Keratinocyte (primary cell): ENCODE data around the gene PNMT. TPM values are rescaled to one million over a fixed set of nuclear protein-coding genes. Genes with fewer than 3 reads are reported as not detected.
A peak's percentile ranks its signal among the peaks of the same experiment; 100 is the strongest.

Source experiments
- DNase-seq: peaks from one replicate; pipeline ENCODE4 v3.0.0-alpha.2; 2011; ENCODE audit warnings: low read depth, missing footprints, low spot score
- FAIRE-seq: peaks from 2 replicates; lab custom pipeline; 2011; peaks lifted over from hg19 to GRCh38; lab: Jason Lieb, UNC
- H2AFZ ChIP-seq: 2 replicates; pipeline ENCODE4 v1.6.0; 2012; ENCODE audit warnings: low read length, control low read depth, inconsistent platforms; ENCODE audit not compliant: control insufficient read depth
- H3K27ac ChIP-seq: 2 replicates; pipeline ENCODE4 v1.5.1; 2011; ENCODE audit warnings: low read length; ENCODE audit not compliant: control insufficient read depth, insufficient read depth
- H3K27me3 ChIP-seq: 3 replicates; pipeline ENCODE4 v1.6.0; 2011; ENCODE audit warnings: low read length; ENCODE audit not compliant: control insufficient read depth, insufficient read depth; ENCODE audit errors: extremely low read depth
- H3K36me3 ChIP-seq, 2 experiments: 2 replicates in 1 of 2; 3 replicates in 1 of 2; pipeline ENCODE4 v1.5.1; 2011; ENCODE audit warnings: low read length in 2 of 2, mild to moderate bottlenecking in 1 of 2; ENCODE audit not compliant: control insufficient read depth in 2 of 2, insufficient read depth in 2 of 2; ENCODE audit errors: extremely low read depth in 1 of 2
- H3K4me1 ChIP-seq: 3 replicates; pipeline ENCODE4 v1.5.1; 2011; ENCODE audit warnings: low read length; ENCODE audit not compliant: control insufficient read depth, insufficient read depth; ENCODE audit errors: extremely low read depth
- H3K4me2 ChIP-seq: 3 replicates; pipeline ENCODE4 v1.6.0; 2011; ENCODE audit warnings: low read depth, low read length; ENCODE audit not compliant: control insufficient read depth, insufficient read depth; ENCODE audit errors: extremely low read depth
- H3K4me3 ChIP-seq, 3 experiments: fragments of 200-600 bp in 1 of 3; sonication (generic) in 1 of 3; 2 replicates in 2 of 3; 3 replicates in 1 of 3; pipeline ENCODE4 v1.5.1; 2011 to 2016; ENCODE audit warnings: low read length in 3 of 3, mild to moderate bottlenecking in 3 of 3, control low read depth in 2 of 3, inconsistent platforms in 1 of 3, low read depth in 1 of 3, mixed read lengths in 1 of 3, mixed run types in 1 of 3, moderate library complexity in 1 of 3; ENCODE audit not compliant: control insufficient read depth in 2 of 3, insufficient read depth in 2 of 3; ENCODE audit errors: extremely low read depth in 1 of 3
- H3K79me2 ChIP-seq: 2 replicates; pipeline ENCODE4 v1.6.0; 2012; ENCODE audit warnings: low read length; ENCODE audit not compliant: control insufficient read depth, insufficient read depth
- H3K9ac ChIP-seq: 3 replicates; pipeline ENCODE4 v1.6.0; 2011; ENCODE audit warnings: low read length; ENCODE audit not compliant: control insufficient read depth, insufficient read depth; ENCODE audit errors: extremely low read depth
- H3K9me1 ChIP-seq: 3 replicates; pipeline ENCODE4 v1.6.0; 2011; ENCODE audit warnings: low read length; ENCODE audit not compliant: control insufficient read depth, insufficient read depth; ENCODE audit errors: extremely low read depth
- H3K9me3 ChIP-seq: 2 replicates; pipeline ENCODE4 v1.5.1; 2012; ENCODE audit warnings: low read depth, low read length; ENCODE audit not compliant: control insufficient read depth
- H4K20me1 ChIP-seq: 3 replicates; pipeline ENCODE4 v1.6.0; 2011; ENCODE audit warnings: low read length; ENCODE audit not compliant: control insufficient read depth, insufficient read depth; ENCODE audit errors: extremely low read depth
- CTCF ChIP-seq, 3 experiments: IDR thresholded peaks in 1 of 3; conservative IDR thresholded peaks in 1 of 3; optimal IDR thresholded peaks in 1 of 3; 2 replicates in 2 of 3; 3 replicates in 1 of 3; pipeline versions ENCODE3 to v1.5.1; 2011; ENCODE audit warnings: low read length in 3 of 3, mild to moderate bottlenecking in 3 of 3, moderate library complexity in 2 of 3, control low read depth in 1 of 3, inconsistent platforms in 1 of 3; ENCODE audit not compliant: insufficient read depth in 2 of 3; ENCODE audit errors: extremely low read depth in 1 of 3
- EZH2 ChIP-seq: IDR thresholded peaks from one replicate; pipeline ENCODE4 v1.6.1; 2012; ENCODE audit warnings: inconsistent platforms, mild to moderate bottlenecking, low read length, moderate library complexity
- dilution Hi-C: fragments of 300-500 bp; cut with MboI; formaldehyde crosslinking; loops from one replicate; pipeline ENCODE4 v1.7.0; 2020; ENCODE audit warnings: low sequenced_read_pairs; ENCODE audit not compliant: extremely low pct_ligation_motif_present
- polyA plus RNA-seq, 5 experiments: library from polyadenylated mRNA; depleted of rRNA in 3 of 5; stranded (reverse) in 3 of 5; stranded (forward) in 1 of 5; unstranded in 1 of 5; fragments of >200 nt; gene quantifications; 1 replicate in 1 of 5; 2 replicates in 3 of 5; 3 replicates in 1 of 5; pipeline versions ENCODE4 v1.2.1 to v1.2.3, GENCODE V29; 2011 to 2012; ENCODE audit warnings: missing spikeins in 2 of 5, low read depth in 1 of 5, low replicate concordance in 1 of 5

Gene PNMT
- polyA plus RNA-seq, 1 donor (not counting 4 experiments of a cell fraction or from before 2014, with no cell fraction given) = not detected

GRCh38 chr17:39631403-39631802, 36.9 kb upstream of the PNMT start:
- DNase-seq (no peak), FAIRE-seq (no peak)
- Histone ChIP-seq H2AFZ (peak overlapping the region; percentile 59), H3K27ac (no peak overlapping the region), H3K9me1 (no peaks in the 10 kb centered on the region), H4K20me1 (no peaks in the 10 kb centered on the region), H3K4me2 (peak overlapping the region; percentile 52), H3K27me3 (peaks cover 21% of the 10 kb centered on the region), H3K79me2 (no peaks in the 10 kb centered on the region), H3K9me3 (no peaks in the 10 kb centered on the region), H3K36me3 (no peaks in the 10 kb centered on the region), H3K9ac (no peak overlapping the region), H3K4me1 (peaks cover 18% of the 10 kb centered on the region), H3K4me3 (no peak overlapping the region)
- TF ChIP-seq CTCF (optimal IDR thresholded peaks at IDR 0.05 in 1 of 3, IDR thresholded peaks at IDR 0.05 in 1 of 3, conservative IDR thresholded peaks at IDR 0.05 in 1 of 3; ENCODE audit: extremely low read depth in 1 of 3, insufficient read depth in 2 of 3, low read length in 3 of 3) = no peak
- TF ChIP-seq EZH2 = no peak
- dilution Hi-C loops = no loop called here

- Histone ChIP-seq H3K4me3 (no peak overlapping the region), H3K9me3 (no peaks in the 10 kb centered on the region), H3K36me3 (no peaks in the 10 kb centered on the region), H3K27me3 (peaks cover 12% of the 10 kb centered on the region), H4K20me1 (no peaks in the 10 kb centered on the region), H3K4me1 (peaks cover 16% of the 10 kb centered on the region), H3K9me1 (no peaks in the 10 kb centered on the region), H2AFZ (no peak overlapping the region), H3K27ac (no peak overlapping the region), H3K9ac (no peak overlapping the region), H3K79me2 (peaks cover 3% of the 10 kb centered on the region), H3K4me2 (no peak overlapping the region)
- dilution Hi-C loops = no loop called here
- no peak for DNase-seq
- TF ChIP-seq CTCF (optimal IDR thresholded peaks at IDR 0.05 in 1 of 3, IDR thresholded peaks at IDR 0.05 in 1 of 3, conservative IDR thresholded peaks at IDR 0.05 in 1 of 3; ENCODE audit: extremely low read depth in 1 of 3, insufficient read depth in 2 of 3, low read length in 3 of 3) (no peak), EZH2 (no peak)
- FAIRE-seq = no peak
These were observed 35.9 kb upstream of the PNMT start for GRCh38 chr17:39632153-39632941.
